ENCODE data around the gene FAM229B.

DNA sequence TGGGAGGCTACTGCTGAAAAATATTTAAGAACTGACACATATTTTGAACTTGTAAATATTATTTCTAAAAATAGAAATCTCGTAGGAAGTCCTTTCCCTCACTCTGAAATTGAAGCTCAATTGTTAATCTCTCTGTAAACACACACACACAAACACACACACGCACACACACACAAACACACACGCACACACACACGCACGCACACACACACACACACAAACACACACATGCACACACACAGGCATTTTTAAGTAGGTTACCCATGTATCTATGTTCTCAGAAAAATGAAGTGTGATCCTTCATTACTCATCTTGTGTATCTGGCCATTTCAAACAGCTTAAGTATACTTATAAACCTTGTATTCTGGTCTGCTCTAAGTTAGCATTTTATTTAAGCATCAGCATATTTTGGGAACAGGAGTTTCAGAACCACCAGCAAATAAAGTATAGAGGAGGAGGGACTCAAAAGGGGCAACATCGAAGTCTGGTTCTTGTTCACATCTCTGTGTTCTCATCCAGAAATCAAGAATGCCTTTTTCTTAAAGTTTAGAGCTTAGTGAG lies 21.9 kb upstream of the FAM229B start:
- TF ChIP-seq EZH2 (IDR thresholded peaks at IDR 0.05) (no peak), POLR2AphosphoS5 (IDR thresholded peaks at IDR 0.05; ENCODE audit: borderline replicate concordance, low read depth, low read length) (no peak)

Data from SK-N-MC (cell line).